Suppressor macrophage (primary cell): ENCODE results near the gene CHCHD6.
"Not testable (repeated sequence)": the region's sequence is repeated elsewhere in the genome, so short reads cannot be mapped to it uniquely, and the experiment has no call there.

Experiments
- DNase-seq, 4 experiments: peaks; one replicate each; pipeline ENCODE4 v3.0.0-alpha.2; 2020 to 2022

Gene CHCHD6

GRCh38 chr3:126770096-126770495 lies 66.1 kb downstream of the CHCHD6 start:
- no peak for DNase-seq

- DNase-seq, result no peak
Observed at GRCh38 chr3:126773167-126773566, 69.1 kb downstream of the CHCHD6 start.

- DNase-seq, result no peak
Observed at GRCh38 chr3:126773783-126774182, 69.7 kb downstream of the CHCHD6 start.

GRCh38 chr3:126777366-126777765 lies 73.3 kb downstream of the CHCHD6 start:
- DNase-seq, result peak in 3 of 4 experiments; percentile 8 to 30 (median 28)

GRCh38 chr3:126780666-126781065 lies 76.6 kb downstream of the CHCHD6 start:
- DNase-seq, result no peak

- DNase-seq, result no peak
Observed at GRCh38 chr3:126781406-126781805, 77.4 kb downstream of the CHCHD6 start.

GRCh38 chr3:126781889-126782491 lies 78.0 kb downstream of the CHCHD6 start:
- no peak for DNase-seq

- DNase-seq, result no peak
Observed at GRCh38 chr3:126782536-126782935, 78.5 kb downstream of the CHCHD6 start.

GRCh38 chr3:126784254-126784653 lies 80.2 kb downstream of the CHCHD6 start:
- DNase-seq, result no peak

- not testable (repeated sequence) for DNase-seq
Observed at GRCh38 chr3:126791320-126791719, 87.3 kb downstream of the CHCHD6 start.

GRCh38 chr3:126792998-126793397 lies 89.0 kb downstream of the CHCHD6 start:
- DNase-seq, result no peak

- no peak for DNase-seq
Observed at GRCh38 chr3:126797563-126797962, 93.5 kb downstream of the CHCHD6 start.

GRCh38 chr3:126798521-126798920 lies 94.5 kb downstream of the CHCHD6 start:
- no peak for DNase-seq

- DNase-seq, result no peak
Observed at GRCh38 chr3:126799099-126799498, 95.1 kb downstream of the CHCHD6 start.

- DNase-seq, result not testable (repeated sequence)
Observed at GRCh38 chr3:126801312-126801711, 97.3 kb downstream of the CHCHD6 start.

GRCh38 chr3:126807795-126808194 lies 103.8 kb downstream of the CHCHD6 start:
- no peak for DNase-seq

- DNase-seq, result no peak
Observed at GRCh38 chr3:126811530-126811929, 107.5 kb downstream of the CHCHD6 start.

- DNase-seq, result no peak
Observed at GRCh38 chr3:126816298-126816697, 112.3 kb downstream of the CHCHD6 start.

- no peak for DNase-seq
Observed at GRCh38 chr3:126816986-126817777, 113.1 kb downstream of the CHCHD6 start.

- no peak for DNase-seq
Observed at GRCh38 chr3:126817781-126818180, 113.7 kb downstream of the CHCHD6 start.

GRCh38 chr3:126818400-126819095 lies 114.5 kb downstream of the CHCHD6 start:
- DNase-seq, result no peak

GRCh38 chr3:126826693-126827092 lies 122.7 kb downstream of the CHCHD6 start:
- DNase-seq, result no peak

- no peak for DNase-seq
Observed at GRCh38 chr3:126827121-126827520, 123.1 kb downstream of the CHCHD6 start.

GRCh38 chr3:126828306-126828705 lies 124.3 kb downstream of the CHCHD6 start:
- no peak for DNase-seq
